ENCODE data around the gene CCL27.

Gene CCL27

DNA sequence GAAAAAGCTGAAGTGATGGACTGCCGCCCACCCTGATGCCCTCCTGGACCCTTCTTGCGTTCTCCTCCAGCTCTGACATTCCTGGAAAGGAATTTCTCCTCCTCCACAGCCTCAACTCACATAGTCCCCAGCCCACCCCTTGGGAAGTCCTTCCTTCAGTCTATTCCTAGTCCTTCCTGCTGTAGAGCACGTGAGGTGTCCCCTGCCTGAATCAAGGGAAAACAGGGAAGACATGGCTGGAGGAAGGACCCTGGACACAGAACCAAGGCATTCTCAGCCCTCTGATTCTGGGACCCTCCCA lies 37.3 kb downstream of the CCL27 start:
- TF ChIP-seq, protein P1, sequence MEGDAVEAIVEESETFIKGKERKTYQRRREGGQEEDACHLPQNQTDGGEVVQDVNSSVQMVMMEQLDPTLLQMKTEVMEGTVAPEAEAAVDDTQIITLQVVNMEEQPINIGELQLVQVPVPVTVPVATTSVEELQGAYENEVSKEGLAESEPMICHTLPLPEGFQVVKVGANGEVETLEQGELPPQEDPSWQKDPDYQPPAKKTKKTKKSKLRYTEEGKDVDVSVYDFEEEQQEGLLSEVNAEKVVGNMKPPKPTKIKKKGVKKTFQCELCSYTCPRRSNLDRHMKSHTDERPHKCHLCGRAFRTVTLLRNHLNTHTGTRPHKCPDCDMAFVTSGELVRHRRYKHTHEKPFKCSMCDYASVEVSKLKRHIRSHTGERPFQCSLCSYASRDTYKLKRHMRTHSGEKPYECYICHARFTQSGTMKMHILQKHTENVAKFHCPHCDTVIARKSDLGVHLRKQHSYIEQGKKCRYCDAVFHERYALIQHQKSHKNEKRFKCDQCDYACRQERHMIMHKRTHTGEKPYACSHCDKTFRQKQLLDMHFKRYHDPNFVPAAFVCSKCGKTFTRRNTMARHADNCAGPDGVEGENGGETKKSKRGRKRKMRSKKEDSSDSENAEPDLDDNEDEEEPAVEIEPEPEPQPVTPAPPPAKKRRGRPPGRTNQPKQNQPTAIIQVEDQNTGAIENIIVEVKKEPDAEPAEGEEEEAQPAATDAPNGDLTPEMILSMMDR (IDR thresholded peaks at IDR 0.05; ENCODE audit: borderline replicate concordance, insufficient read depth, low read depth, low read length): no peak
- no peak overlapping the region for H3K4me3 ChIP-seq (ENCODE audit: low read depth, low read length)

GRCh38 chr9:34624475-34625185 lies 37.8 kb downstream of the CCL27 start:
- TF ChIP-seq, protein P1 (IDR thresholded peaks at IDR 0.05; ENCODE audit: borderline replicate concordance, insufficient read depth, low read depth, low read length): no peak
- no peak overlapping the region for H3K4me3 ChIP-seq (ENCODE audit: low read depth, low read length)

- no peak overlapping the region for H3K4me3 ChIP-seq (ENCODE audit: low read depth, low read length)
Measured at GRCh38 chr9:34623374-34624235, 38.9 kb downstream of the CCL27 start.

DNA sequence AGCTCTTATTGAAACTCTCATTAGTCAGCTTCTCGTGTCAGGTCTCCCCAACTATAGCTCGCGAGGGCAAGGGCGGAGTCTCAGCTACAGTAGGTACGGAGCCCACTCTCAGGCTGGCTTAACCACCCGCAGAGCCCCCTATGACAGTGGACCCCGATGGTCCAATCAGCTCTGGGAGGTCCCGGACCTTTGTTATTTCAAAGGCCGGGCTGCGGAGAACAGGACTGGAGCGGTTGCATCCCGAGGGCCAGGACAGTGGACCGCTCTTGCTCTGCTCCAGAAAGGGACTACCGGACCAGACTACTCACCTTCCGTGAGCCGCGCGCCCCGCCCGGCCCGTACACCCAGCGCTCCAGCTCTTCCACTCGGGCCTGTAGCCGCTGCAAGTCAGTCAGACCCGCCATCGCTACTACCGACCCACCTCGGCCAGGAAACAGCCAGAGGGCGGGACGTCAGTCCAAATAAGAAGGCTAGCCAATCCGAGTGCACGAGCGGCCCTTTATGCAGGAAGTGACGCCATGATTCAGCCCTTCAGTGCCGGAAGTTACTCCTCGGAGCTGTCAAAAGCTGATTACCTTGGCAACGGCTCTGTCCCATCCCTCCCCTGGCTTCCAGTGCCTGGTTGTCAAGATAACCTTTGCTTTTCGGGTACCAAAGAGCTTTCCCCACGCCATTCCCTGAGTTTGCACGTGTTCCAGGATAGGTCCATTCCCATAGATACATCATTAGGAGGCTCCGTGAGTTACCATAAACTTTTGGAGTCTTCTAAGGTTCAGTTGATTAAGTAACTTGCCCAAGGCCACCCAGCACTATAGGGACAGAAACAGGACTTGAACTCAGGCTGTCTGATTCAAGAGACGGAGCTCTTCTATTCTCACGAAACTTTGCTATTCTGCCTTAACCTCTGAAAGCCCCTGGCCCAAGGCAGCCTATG lies 42.1 kb downstream of the CCL27 start, which contains the start of gene DCTN3:
TSS of gene DCTN3 (minus strand) at position 435 of the 934 bp plus-strand sequence. CDS start at position 404, 31 bp downstream.
- H3K4me3 ChIP-seq (ENCODE audit: low read depth, low read length): peak within 1 kb of the TSS; percentile 76
- TF ChIP-seq, protein P1 (IDR thresholded peaks at IDR 0.05; ENCODE audit: borderline replicate concordance, insufficient read depth, low read depth, low read length): no peak

More at GRCh38 chr9:34623374-34624235, 38.9 kb downstream of the CCL27 start:
- TF ChIP-seq, protein P1 (IDR thresholded peaks at IDR 0.05; ENCODE audit: borderline replicate concordance, insufficient read depth, low read depth, low read length): no peak

DNA sequence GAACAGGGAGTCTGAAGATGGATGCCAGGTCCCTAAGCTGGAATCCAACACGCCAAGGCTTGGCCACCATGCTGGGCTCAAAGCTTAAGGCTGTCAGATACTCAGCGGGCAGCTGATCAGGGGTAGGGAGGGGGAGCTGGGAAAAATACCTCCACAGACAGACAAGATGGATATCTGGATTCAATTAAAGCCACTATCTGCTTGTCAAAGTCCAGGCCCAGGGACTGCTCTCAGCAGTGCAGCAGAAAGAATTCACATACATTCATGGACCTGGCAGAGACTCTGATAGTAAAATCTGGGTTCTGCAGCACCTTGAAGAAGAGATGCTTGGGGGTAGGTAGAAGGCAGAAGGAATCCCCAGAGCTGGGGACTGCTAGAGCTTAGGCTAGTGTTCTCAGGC lies 47.3 kb downstream of the CCL27 start:
- H3K4me3 ChIP-seq (ENCODE audit: low read depth, low read length): no peak overlapping the region
- TF ChIP-seq, protein P1 (IDR thresholded peaks at IDR 0.05; ENCODE audit: borderline replicate concordance, insufficient read depth, low read depth, low read length): no peak

DNA sequence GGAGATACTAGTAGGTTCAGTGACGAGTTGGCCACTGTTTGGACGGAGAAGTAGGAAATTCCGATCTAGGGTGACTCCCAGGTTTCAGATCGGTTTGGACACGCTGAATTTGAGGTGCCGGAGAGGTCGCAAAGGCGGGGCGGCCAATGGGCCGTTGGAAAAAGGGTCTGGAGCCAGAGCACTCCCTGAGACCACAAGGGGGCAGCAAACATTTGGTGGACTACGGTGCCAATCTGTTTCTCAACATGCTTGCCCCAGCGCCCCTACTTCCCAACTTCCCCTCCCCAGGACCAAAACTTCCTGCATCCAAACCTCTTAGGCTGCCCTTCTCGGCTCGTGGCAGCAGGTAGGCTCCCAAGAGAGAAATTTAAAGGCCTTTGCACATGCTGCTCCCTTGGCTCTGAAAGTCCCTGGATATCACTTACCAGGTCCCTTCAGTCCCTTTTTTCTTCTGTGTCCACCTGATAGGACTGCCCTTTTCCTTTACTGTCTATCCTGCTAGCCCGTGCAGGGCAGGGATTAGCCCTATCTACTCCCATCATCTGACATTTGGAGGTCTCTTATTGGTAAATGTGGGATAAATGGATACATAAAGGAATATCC lies 49.6 kb downstream of the CCL27 start:
- peak overlapping the region; percentile 89 for H3K4me3 ChIP-seq (ENCODE audit: low read depth, low read length)
- TF ChIP-seq, protein P1 (IDR thresholded peaks at IDR 0.05; ENCODE audit: borderline replicate concordance, insufficient read depth, low read depth, low read length): peak; percentile 82
